IPS-NIHi11 (cell line): ENCODE data around the gene TCF7L2.

ENCODE experiments used
- DNase-seq: peaks from one replicate; pipeline ENCODE4 v3.0.0; 2012; ENCODE audit warnings: mixed read lengths, low spot score

Gene TCF7L2

DNA sequence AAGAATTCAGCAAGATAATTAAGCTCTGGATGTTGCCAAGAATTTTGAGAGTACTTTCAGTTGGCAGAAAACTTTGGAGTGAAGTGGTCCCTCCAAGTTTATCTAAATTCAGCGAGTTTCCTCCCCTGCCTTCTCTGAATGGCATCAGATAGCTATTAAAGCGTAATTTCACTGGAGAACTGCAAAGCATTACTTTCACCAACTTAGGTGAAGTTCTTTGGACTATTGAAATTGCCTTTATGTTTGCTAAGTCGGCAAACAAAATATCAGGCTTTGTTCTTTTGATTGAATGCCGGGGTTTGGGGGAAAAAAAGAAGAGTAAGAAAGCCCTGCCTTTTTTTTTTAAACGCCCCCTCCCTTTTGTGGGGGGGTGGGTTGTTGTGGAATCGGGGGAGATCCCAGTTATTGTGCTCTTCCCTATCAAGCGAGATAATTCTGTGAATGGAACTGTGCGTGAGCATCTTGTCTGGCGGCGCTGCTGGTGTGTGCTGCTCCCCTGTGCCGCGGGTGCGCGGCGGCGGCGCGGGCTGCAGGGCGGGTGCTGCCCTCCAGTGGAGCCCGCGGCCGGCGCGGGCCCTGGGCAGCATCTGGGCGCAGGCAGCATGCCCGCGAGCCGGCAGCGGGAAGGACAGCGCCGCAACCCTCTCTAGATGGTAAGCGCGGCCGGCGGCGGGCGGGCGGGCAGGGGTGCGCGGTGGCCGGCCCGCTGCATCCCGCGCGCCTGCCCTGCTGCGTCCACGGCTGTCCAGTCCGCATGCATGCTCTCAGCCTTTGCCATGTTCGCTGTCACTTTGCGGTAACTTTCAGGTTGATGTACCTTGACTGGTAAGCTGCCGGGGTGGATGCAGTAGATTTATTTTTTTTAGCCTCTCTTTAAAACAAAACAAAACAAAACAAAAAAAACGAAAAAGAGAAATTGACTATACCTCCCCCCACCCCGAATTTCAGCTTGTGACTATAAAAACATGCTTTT is 176.5 kb downstream of the TCF7L2 start:
- DNase-seq, result peak; percentile 85

DNA sequence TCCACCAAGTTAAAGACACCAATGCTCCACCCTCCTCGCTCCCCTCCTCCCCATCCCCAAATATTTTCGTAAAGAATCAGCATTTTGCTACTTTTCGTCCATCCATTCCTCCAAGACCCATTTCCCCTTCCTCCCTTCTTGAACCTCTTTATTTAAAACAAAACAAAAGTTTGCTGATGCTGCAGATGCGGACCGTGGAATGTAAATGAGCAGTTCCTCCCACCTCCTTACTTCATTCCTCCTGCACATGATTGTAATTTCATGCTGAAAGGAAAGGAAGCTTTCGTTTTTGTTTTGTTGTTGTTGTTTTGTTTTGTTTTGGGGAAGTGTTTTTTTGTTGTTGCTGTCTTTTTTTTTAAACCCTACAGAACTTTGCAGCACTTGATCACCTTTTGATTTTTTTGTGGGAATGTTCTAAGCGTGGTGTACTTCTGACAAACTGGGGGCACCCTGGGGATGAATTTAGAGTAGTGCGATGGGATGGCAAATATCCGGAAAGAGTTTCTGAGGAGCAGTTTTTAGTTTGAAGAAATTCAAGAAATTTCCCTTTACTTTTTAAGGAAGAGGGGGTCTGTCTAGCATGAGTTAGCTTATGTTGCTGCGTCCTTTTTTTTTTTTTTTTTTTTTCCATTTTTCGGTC is 177.3 kb downstream of the TCF7L2 start:
- DNase-seq, result no peak

DNA sequence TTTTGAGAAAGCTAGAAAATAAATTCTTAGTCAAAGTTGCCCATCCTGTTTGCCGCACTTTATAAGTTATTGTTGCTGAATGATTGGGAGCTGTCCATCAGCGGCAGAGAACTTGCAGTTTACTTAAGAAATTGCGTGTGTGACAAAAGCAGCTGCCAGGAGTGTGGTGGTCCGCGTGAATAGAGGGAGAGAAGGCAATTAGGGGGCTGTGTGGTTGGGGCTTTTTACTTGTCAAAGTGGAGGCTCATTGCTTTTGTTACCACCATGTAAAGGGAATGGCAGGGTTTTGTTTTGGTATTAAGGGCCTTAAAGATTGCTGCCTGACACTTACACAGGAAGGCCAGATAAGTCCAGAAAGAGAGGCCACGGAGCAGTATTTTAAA is 177.8 kb downstream of the TCF7L2 start:
- DNase-seq, result no peak

DNA sequence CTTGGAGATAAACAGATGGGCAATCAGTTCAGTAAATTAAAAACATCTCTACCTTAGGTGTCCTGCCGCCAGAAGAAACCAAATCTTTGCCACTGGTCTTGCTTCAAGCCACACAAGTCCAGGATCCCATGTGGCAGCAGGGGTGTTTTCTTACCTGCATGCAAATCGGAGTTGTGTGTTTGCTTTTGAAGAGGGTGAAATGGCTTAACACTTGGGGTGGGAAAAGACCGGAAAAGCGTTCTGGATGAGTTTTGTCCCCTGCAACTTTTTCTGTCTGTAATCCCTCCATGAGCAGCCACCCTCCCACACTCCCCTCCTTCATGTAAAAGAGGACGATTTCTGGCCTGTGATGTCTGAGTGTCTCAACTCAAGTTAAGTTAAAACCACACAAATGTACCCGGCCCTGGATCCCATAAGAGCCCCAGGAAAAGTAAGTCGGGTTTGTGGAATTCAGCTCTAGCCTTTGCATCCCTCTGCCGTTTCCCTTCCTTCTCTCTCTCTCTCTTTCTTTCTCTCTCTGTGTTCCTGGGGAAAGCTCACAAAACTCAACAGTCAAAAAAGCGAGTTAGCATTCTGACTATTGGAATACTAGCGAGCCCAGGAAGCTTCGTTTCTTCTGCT is 178.5 kb downstream of the TCF7L2 start:
- DNase-seq, result no peak

DNA sequence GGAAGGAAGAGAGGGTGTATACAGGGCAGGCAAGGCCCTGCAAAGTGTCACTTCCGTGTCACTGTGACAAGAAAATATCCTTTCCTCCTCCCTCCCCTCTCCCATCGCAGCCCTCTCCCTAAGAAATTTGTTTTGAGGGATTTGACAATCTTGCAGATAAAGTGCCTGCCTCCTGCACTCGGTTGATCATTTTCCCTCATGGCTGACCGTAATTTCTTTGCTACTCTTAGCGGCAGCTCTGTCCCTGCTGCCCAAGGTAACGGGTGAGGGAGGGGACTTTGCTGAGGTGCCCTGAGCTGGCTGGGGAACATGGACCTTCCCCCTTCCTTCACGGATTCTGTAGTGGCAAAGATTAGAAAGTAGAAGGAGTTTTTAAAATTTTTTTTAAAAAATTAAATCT is 179.1 kb downstream of the TCF7L2 start:
- no peak for DNase-seq

DNA sequence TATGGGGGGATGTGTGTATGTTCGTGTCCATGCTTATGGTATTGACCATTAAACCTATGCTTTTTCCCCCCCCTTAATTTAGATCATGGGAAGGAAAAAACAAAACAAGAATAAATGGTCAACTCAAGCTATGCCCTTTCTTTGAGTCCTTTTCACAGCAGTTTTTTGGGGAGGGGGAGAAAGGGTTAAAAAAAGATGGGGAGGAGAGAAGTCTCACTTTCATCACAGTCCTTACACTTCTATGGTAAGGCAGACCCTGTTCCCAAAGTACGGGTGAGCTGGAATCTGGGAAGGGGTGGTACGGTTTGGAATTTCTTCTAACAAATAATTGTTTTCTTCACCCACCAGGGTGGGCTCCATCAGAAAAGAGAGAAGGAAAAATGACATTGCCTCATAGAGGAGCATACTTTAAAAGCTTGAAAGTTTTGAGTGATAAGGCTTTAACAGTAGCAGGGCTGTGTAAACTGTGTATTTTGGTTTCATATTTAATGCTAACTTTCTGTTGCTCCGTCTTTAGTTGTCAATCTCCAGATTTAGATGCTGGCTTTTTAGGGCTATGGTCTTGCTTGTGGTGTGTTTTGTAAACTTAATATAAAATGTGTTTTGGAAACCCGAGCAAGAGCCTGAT is 180.1 kb downstream of the TCF7L2 start:
- DNase-seq, result no peak

DNA sequence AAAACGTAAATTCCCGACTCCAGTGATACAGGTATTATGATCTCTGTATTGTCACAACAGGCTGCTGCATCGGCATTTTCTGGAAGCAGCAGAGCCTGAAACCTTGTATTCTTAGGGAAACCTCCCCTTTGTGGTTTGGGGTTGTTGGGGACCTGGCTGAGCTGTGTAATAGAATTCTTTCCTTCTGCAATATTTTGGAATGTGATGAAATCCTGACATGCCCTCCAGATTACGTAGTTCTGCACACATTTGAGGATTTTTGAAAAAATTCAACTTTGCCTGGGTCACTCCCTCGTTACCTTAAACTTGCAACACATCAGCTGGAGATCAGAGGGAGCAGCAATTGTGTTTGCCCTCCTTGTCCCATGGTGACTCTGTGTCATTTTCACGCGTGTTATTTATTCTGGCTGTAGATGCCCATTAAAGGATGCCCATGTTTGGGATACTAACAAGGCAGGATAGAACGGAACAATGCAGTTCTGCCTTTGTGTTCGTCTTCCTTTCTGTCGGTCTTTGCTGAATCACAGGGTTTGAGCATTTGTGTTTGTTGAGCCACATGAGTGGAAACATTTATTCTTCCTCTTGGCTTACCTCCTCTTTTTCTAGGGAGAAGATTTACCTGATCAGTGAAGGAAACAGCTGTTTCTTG is 181.7 kb downstream of the TCF7L2 start:
- no peak for DNase-seq

DNA sequence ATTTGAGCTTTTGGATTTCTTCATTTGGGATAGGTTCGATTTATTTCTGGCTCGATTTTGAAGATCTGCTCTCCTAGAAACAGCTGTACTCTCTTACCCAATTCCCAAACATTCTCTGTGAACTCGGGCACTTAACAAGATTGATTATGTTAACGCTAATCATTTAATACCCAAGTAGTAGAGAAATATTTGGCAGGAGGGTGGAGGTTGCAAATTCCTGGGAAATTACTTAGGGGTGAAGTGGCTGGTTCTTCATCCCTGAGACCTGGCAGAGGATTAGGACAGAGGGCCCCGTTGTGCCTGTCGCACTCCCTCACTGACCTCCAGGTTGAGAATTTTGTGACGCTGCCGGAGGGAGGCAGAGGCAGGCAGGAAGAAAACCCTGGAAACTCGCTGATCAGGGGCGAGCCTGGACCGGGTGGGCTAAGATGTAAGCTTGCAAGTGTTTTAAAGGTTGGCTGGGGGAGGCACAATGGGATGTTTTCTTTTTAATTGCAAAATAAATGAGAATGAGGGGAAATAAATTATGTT is 182.6 kb downstream of the TCF7L2 start:
- no peak for DNase-seq

DNA sequence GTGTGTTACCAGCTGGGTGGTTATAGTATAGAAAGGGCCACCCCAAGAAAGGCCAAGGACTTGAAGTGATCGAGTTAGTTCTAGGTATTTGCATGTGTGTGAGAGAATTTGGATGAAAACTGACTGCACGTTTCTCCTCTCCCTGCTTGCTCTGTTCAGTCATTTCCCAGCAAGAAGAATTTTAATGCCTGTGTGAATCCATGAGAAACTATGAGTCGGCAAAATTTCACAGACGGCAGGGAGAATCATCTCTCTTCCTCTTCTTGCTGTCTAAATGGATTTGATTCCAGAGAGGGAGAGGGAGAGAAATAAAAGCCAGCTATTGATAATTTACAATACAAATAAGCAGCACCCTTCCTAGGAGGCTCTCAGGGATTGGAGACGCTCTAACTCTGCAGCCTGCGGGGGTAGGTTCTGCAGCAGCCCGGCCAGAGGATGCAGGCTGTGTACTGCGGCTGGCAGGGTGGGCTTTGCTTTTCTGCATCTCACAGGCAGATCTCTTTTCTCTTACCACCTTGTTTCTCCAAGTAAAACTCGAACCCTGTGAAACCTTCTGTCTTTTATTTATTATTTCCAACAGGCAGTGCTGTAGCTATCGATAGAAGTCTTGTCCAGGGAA is 183.6 kb downstream of the TCF7L2 start:
- no peak for DNase-seq

DNA sequence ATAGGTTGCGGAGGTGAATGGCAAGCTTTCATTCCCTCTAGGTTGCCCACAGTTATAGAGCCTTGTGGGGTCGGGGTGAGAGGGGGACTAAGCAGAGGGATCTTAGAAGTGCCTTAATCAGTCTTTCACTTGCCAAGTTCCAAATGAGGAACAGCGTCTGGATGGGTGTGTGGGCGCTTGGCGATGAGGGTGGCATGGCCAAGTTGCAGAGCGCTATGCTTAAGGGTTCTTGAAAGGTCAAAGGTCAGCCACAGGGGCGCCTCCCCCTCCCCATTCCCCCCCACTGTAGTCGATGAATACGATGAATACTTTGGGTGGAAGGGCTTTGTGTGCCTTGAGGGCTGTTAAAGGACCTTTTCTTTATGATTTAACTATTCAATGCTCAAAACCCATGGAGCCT is 185.0 kb downstream of the TCF7L2 start:
- DNase-seq, result peak; percentile 60

DNA sequence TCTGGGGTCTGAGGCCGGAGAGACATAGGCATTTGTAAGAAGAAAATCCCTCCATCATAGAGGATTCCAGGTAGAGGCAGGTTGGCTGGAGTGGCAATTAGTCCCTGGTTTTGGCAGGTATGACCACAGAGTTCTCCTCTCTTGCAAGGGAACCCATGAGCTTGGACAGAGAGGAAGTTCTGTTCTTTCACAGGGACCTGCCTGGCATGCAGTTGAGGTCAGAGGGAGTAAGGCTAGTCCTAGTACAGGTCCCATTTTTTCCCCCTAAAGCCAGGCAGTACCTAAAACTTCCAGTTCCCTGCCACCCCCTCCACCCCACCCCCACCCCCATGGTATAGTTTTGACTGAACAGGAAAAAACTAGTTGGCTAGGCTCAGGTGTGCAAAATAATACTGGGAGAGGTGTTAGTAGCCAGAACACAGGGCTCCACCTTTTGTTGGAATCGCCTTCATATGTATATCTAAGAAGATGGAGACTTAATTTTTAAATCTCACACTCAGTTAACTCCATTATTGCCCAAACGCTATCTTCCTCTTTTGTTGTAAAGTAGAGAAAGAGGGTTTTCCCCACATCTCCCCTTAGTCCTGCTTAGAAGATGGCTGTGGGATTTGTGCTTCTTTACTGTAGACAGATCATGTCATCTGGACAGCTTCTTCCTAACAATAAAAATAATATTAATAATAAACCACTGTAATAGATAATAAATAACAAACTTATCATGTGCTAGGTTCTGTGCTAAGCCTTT is 188.1 kb downstream of the TCF7L2 start:
- no peak for DNase-seq

DNA sequence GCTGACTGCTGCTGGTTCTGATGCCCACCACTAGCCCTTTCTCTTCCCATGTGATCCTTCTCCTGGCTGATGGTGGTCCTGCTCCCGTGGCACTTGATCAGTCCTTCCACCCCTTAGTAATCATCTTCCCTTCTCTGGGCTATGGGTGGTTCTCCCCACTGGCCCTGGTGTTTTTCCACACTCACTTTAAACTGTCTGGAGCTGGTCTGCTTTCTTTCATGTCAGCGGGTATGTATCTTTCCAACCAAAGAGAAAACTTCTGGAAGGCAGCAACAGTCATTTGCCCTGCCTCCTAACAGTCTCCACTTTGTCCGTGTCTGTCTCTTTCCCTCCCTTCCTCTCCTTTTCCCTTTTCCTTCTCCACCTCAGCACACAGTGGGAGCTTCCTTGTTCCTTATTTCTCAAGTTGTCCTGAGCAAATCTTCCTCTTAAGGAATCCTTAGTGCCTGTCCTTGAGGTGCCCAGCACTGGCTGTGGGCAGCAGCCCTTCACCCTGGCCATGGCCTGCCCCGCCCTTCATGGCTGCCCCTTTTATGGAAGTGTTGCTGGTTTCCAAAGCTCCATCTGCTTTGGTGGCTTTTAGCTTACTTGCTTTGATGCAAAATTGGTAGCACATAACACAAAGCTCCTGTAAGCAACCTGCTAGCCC is 189.0 kb downstream of the TCF7L2 start:
- no peak for DNase-seq

DNA sequence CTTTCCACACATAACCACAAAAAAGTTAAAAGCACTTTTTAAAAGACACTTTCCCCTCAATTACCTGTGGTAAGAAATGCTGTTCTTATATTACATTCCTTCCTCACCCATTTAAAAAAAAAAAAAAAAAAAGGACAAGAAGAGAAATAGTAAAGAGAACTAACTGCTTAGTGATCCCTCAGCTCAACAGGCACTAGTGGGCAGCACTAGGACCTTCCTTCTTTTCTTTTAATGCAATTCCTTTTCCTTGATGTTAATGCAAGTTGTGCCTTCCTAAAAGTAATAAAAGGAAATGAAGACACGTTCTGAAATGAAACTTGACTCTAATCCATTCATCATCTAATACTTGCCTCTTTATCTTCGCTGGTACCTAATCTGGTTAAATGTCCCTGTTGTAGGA is 189.7 kb downstream of the TCF7L2 start:
- no peak for DNase-seq

DNA sequence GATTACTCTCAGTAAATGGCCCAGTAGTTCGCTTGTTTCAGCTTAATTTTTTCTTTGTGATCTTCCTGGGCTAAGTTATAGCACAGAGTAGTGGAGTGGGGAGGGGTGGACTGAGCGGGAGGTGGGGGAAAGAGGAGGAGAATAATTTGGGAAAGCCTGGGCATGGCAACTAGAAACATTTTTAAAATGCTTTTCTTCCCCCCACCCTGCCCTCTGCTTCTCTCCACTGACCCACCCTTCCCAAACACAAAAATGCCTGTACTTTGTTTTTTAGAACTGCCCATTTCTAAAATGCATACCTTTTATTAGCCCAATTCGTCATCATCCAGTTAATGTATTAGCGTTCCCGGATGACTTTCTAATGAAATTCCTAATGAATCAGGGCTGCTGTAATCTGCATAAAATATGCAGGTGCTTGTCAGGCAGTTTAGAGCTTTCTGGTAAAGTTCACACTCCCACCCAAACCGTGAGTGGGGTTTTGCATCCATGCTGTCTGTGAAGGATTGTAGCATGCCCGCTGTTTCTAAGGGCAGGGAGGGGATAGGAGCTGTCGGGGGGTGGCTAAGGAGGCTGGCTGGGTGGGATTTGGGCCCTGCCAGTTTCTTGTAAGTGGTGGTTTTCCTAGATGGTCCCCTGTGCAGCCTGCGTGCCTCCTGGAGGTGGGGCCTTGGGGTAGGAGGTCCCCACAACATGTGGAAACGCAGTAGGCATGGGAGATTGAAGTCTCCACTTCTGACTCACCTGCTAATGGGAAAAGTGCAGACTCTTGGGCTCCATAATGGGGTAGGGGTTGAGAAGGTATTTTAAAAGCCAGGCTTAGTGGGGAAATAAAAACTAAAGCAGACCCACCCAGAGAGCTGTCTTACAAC is 190.3 kb downstream of the TCF7L2 start:
- no peak for DNase-seq

DNA sequence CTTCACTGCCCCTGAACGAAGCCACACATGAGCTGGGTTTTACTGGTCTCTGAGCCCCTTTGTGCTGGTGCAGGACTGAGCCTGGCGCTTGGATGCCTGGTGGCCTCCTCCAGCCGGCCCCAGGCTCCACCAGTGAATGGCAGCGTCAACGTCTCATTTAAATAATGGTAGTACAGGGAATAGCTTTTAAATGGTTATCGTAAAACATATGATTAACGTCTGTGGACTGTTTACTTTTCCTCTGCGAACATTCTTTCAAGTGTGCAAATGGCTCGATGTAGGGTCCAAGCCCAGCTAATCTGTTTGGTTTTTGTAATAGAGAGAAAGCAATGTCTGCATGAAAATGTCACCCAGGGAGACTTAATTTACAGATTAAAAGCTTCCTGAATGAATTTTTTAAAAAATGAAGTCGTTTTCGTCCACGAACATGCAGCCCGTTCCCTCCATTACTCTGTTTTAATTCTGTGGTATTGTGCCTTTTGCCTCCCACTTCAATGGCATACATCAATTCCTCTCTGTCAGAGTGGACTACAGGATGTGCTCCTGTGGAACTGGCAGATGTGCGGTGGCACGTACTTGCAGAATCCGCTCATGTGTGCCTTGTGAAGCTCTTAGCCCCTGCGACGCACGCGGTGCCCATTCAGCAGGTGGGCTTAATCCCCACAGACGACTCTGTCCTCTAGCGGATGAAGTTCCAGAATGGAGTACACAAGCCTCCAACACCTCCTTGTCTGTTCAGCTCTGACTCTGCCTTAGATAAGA is 192.7 kb downstream of the TCF7L2 start:
- no peak for DNase-seq

DNA sequence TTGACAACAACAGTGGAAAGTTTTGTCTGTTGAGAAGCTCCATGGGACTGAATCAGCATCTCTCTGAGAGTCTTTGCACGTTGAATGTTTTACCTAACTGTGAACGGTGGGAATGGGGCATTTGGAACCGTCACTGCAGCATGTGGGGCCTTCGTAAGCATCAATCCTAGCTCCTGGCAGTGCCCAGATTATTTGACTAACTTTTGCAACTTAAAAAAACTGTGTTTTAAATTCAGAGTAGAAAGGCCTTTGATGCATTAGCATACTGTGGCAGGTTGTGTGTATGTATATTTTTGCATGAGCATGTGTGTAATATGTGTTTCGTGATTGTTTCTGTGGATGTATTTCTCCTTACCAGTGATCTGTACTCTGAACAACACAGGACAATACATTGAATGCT is 194.5 kb downstream of the TCF7L2 start:
- no peak for DNase-seq

DNA sequence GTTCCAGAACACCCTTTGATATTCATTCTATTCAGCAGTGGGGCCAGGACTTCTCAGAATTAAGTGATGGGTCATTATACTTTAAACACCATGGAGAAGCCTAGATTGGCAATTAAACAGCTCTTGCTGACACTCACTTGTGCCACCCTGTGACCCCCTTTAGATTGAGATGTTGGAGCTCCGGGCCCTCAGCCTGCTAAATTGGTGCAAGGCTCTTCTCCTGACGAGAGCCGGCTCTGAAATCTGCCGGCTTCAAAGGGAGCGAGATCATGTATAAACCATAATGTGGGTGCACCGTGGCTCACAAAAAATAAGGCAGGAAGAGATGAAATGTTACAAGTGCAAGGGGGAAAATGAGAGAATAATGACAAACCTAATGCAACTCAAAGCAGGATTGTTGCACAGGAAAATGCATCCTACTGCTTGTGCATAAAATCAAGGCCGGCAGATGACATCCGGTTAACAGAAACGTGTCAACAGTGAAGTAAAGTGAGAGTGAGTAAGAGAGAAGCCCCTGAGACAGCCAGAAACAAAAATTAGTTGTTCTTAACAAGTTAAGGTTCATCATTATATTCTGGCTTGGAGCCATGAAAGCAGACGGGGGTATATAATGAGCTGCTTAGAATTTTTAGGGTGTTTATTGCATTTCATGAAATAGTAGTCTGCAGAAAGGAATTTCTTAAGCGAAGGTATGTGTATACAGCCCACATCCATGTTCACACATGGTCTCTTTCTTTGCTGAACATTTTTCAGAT is 198.2 kb downstream of the TCF7L2 start:
- no peak for DNase-seq

DNA sequence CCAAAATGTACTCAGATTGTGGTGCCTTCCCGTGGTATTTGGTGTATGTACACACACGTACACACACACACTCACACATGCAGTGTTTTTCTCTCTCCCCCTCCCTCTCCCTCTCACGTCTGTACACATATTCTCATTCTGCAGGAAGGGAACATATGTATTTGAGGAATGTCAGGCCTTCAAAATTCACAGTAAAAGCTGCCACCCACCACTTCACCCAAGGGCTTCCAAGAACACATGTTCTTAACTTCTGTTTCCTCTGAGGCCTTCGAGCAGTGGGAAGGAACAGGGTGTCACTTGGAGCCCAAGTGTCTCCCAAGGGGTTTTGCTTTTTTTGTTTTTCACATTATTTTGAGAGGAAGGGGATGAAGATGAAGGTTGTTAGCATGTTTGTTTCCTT is 198.9 kb downstream of the TCF7L2 start:
- no peak for DNase-seq
